H1 (cell line): Measurements from ENCODE around the gene THADA. TPM values are rescaled to one million over a fixed set of nuclear protein-coding genes. Genes with fewer than 3 reads are reported as not detected.

Experiments
- CBX8 ChIP-seq: fragments of 300-800, 300-1000 bp; sonication (generic); IDR thresholded peaks from 2 replicates; pipeline ENCODE4 v1.7.1; 2016; ENCODE audit warnings: low read depth, low read length, borderline replicate concordance
- EZH2 ChIP-seq: fragments of 200-600 bp; sonication (generic); IDR thresholded peaks from 2 replicates; pipeline ENCODE4 v1.7.1; 2012; ENCODE audit warnings: low read depth, mild to moderate bottlenecking, moderate library complexity, low read length, inconsistent platforms; ENCODE audit not compliant: severe bottlenecking
- KDM5A ChIP-seq: fragments of 200-600 bp; IDR thresholded peaks from 2 replicates; pipeline ENCODE4 v1.7.1; 2012; ENCODE audit warnings: mild to moderate bottlenecking, low read length, inconsistent platforms, mixed read lengths
- SIRT6 ChIP-seq: IDR thresholded peaks from one replicate; pipeline ENCODE4 v1.7.1; 2012; ENCODE audit warnings: low read length, inconsistent platforms
- SP4 ChIP-seq: IDR thresholded peaks from 2 replicates; pipeline ENCODE4 v1.6.1; 2012; ENCODE audit warnings: low read length, inconsistent platforms
- SRF ChIP-seq: IDR thresholded peaks from 2 replicates; pipeline ENCODE4 v1.6.1; 2011; ENCODE audit warnings: mild to moderate bottlenecking, low read depth, low read length, moderate library complexity
- polyA plus RNA-seq, 7 experiments: library from polyadenylated mRNA; depleted of rRNA in 3 of 7; stranded (reverse) in 5 of 7; unstranded in 2 of 7; fragments of >200 nt in 5 of 7; fragments of 200-250 nt in 2 of 7; gene quantifications; 1 replicate in 5 of 7; 2 replicates in 1 of 7; 4 replicates in 1 of 7; pipeline versions ENCODE4 v1.2.1 to v1.2.3, GENCODE V29; 2011 to 2013; ENCODE audit warnings: missing spikeins in 2 of 7, mixed read lengths in 2 of 7
- total RNA-seq: library from RNA; stranded (reverse); fragmentation: NEBNext Ultra II Directional; extraction: Animal tissue kit (Norgen Biotek cat#: 25700); gene quantifications from 2 replicates; pipeline ENCODE4 v1.2.1, GENCODE V29; 2021
- TF ChIP-seq, protein P1 (sequence below): fragments of 300-600 bp; sonication (generic); IDR thresholded peaks from 2 replicates; pipeline ENCODE4 v1.7.1; 2012; ENCODE audit warnings: low read length, moderate library complexity, mild to moderate bottlenecking, inconsistent platforms; ENCODE audit not compliant: insufficient replicate concordance

Gene THADA
- total and polyA plus RNA-seq, 2 of the 8 experiments (the other 6 are each of a cell fraction or from before 2014, with no cell fraction given) = 22.4 to 26.8 TPM

DNA sequence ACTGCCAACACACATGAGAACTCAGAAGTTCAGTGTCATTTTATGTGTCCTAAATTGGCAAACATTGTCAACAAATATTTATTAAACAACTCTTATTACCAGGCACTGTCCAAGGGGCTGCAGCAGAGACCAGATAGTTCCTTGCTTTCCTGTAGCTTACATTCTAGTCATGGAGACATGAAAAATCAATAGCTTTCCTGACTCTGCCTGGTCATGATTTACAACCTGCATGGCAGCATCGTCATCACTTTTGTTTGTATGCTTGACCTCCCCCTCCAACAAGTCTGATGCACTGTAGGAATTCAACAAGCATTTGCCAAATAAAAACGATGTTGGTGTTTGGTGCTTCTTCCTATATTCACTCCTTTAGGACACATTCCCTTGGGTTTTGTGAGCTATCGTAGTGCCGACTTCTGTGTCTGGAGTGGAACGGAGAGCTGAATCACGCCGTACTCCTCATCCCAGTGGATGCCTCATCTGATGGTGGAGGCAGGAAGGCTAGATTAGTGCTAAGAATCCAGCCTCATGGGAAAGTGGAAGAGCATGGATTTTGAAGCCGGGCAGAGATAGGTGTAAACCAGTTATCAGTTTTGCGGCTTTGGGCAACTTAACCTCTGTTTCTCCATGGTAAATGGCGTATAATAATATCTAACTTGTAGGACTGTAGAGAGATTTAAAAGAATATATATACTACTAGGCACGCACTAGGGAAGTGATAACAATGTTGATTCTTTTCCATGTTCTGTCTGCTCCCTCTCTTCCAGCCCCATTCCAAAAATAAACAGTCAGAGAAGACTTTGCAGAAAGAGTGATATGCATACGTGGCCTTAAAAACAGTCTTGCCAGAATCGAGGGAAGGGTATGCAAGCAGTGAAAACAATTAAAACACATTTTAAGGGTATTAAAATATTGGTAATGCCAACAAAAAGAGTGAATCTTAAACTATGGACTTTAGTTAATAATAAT, 249.0 kb downstream of the THADA start (continued):
- TF ChIP-seq, protein P1, sequence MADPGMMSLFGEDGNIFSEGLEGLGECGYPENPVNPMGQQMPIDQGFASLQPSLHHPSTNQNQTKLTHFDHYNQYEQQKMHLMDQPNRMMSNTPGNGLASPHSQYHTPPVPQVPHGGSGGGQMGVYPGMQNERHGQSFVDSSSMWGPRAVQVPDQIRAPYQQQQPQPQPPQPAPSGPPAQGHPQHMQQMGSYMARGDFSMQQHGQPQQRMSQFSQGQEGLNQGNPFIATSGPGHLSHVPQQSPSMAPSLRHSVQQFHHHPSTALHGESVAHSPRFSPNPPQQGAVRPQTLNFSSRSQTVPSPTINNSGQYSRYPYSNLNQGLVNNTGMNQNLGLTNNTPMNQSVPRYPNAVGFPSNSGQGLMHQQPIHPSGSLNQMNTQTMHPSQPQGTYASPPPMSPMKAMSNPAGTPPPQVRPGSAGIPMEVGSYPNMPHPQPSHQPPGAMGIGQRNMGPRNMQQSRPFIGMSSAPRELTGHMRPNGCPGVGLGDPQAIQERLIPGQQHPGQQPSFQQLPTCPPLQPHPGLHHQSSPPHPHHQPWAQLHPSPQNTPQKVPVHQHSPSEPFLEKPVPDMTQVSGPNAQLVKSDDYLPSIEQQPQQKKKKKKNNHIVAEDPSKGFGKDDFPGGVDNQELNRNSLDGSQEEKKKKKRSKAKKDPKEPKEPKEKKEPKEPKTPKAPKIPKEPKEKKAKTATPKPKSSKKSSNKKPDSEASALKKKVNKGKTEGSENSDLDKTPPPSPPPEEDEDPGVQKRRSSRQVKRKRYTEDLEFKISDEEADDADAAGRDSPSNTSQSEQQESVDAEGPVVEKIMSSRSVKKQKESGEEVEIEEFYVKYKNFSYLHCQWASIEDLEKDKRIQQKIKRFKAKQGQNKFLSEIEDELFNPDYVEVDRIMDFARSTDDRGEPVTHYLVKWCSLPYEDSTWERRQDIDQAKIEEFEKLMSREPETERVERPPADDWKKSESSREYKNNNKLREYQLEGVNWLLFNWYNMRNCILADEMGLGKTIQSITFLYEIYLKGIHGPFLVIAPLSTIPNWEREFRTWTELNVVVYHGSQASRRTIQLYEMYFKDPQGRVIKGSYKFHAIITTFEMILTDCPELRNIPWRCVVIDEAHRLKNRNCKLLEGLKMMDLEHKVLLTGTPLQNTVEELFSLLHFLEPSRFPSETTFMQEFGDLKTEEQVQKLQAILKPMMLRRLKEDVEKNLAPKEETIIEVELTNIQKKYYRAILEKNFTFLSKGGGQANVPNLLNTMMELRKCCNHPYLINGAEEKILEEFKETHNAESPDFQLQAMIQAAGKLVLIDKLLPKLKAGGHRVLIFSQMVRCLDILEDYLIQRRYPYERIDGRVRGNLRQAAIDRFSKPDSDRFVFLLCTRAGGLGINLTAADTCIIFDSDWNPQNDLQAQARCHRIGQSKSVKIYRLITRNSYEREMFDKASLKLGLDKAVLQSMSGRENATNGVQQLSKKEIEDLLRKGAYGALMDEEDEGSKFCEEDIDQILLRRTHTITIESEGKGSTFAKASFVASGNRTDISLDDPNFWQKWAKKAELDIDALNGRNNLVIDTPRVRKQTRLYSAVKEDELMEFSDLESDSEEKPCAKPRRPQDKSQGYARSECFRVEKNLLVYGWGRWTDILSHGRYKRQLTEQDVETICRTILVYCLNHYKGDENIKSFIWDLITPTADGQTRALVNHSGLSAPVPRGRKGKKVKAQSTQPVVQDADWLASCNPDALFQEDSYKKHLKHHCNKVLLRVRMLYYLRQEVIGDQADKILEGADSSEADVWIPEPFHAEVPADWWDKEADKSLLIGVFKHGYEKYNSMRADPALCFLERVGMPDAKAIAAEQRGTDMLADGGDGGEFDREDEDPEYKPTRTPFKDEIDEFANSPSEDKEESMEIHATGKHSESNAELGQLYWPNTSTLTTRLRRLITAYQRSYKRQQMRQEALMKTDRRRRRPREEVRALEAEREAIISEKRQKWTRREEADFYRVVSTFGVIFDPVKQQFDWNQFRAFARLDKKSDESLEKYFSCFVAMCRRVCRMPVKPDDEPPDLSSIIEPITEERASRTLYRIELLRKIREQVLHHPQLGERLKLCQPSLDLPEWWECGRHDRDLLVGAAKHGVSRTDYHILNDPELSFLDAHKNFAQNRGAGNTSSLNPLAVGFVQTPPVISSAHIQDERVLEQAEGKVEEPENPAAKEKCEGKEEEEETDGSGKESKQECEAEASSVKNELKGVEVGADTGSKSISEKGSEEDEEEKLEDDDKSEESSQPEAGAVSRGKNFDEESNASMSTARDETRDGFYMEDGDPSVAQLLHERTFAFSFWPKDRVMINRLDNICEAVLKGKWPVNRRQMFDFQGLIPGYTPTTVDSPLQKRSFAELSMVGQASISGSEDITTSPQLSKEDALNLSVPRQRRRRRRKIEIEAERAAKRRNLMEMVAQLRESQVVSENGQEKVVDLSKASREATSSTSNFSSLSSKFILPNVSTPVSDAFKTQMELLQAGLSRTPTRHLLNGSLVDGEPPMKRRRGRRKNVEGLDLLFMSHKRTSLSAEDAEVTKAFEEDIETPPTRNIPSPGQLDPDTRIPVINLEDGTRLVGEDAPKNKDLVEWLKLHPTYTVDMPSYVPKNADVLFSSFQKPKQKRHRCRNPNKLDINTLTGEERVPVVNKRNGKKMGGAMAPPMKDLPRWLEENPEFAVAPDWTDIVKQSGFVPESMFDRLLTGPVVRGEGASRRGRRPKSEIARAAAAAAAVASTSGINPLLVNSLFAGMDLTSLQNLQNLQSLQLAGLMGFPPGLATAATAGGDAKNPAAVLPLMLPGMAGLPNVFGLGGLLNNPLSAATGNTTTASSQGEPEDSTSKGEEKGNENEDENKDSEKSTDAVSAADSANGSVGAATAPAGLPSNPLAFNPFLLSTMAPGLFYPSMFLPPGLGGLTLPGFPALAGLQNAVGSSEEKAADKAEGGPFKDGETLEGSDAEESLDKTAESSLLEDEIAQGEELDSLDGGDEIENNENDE = no peak
- TF ChIP-seq SRF (no peak), SP4 (no peak), SIRT6 (no peak), CBX8 (no peak), EZH2 (no peak), KDM5A (no peak)
- TF ChIP-seq, all 59 proteins: peak for 0
